Stimulated activated CD8-positive, alpha-beta memory T cell treated with anti-CD3 and anti-CD28 coated beads, Interleukin-4, amount 100 ng/mL, for 24 hours (primary cell): ENCODE data around the gene GPSM1.

ENCODE experiments used
- DNase-seq: peaks from one replicate; pipeline ENCODE4 v3.0.0-alpha.2; 2020; ENCODE audit warnings: low read depth

GPSM1 gene

DNA sequence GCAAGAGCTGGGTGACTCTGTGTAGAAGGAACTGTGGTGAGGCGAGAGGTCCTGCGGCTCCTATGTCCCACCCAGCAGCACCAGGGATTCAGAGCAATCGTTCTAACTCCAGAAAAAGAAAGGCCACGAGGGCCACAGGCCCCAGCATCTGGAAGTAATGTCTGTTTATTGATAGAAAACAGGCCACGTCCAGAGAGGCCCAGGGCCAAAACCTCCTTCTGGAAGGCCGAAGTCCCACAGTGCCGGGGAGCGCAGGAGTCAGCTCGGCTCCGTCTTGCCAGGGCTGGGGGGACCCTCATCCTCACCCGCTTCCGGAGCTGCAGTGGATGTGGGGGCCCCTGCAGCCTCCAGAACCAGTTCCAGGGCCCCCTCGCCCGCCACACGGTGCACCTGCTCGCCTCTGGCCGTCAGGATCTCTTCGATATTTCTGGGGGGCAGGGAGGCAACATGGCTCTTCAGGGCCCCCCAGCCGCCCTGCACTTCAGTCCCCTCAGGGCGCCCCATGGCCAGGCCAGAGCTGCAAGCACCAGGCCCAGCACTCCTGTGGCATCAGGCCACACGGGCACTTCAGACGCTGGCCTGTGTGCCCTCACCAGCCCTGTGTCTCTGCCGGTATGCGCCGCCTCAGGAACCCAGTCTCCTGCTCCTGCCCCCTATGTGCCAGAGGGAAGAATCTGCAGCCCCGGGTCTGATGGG, 34.6 kb downstream of the GPSM1 start:
- no peak for DNase-seq

GRCh38 chr9:136362450-136362784, 35.1 kb downstream of the GPSM1 start:
- DNase-seq, result no peak

DNA sequence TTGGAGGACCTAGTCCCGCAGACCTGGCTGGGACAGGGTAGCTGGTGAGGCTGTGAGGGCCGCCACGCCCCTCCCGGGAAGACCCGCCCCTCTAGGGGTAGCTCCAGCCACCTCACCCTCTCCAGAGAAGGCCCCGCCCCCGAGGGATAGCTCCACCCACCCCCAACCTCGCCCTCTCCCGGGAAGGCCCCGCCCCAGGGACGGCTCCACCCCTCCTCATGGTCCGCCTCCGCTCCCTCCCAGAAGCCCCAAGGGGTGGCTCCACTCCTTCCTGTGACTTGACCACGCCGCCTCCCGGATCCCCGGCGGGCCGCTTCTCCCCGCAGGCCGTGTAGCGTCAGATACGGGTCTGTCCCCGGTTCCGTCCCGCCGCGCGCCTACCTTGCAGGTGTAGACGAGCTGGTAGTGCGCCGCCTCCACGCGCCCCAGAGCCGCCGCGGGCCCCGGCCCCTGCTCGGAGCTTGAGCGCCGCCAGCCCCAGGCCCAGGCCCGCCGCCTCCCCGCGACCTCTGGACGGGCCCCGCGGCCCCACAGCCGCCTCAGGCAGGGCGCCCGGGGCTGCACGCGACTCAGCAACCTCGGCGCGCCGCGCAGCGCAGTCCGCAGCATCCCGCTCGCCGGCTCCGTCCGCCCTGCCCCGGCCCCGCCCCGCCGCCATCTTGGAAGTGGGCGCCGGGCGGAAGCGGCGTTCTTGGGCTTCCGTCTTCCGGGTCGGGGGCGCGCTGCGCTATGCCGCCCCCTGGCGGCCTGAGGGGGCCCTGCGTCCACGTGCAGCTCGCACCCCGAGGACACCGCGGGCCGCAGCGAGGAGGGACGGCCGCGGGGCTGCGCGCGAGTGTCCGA, 36.0 kb downstream of the GPSM1 start, which contains the start of gene DNLZ:
DNLZ (minus strand) TSS at position 639 of the 843 bp plus-strand sequence; CDS start at position 609, 30 bp downstream.
- peak; percentile 93 for DNase-seq

- no peak for DNase-seq
Measured at GRCh38 chr9:136363949-136364748, 36.8 kb downstream of the GPSM1 start.

- no peak for DNase-seq
Measured at GRCh38 chr9:136364942-136365774, 37.8 kb downstream of the GPSM1 start.

DNA sequence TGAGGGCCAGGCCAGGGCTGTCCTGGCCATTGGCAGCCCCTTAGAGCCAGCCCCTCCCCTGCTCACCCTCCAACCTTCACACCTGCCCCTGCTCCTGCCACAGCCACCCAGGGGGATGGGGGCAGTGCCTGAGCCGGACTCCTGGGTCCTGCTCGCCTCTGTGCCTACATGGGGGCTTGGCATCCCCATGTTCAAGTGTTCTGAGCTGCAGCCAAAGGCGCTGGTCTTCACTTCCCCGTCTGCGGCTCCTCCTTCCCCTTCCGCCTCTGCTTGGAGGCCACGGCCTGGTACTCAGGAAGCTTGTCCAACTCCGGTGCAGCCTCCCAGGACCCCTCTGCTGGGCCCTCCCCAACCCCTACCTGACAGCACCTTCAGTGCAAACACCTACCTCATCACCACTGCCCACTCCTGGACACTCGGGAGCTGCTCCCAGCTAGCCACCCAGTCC, 38.5 kb downstream of the GPSM1 start:
- no peak for DNase-seq

GRCh38 chr9:136366826-136367225, 39.5 kb downstream of the GPSM1 start:
- no peak for DNase-seq

GRCh38 chr9:136367296-136368145, 40.2 kb downstream of the GPSM1 start:
- no peak for DNase-seq

DNA sequence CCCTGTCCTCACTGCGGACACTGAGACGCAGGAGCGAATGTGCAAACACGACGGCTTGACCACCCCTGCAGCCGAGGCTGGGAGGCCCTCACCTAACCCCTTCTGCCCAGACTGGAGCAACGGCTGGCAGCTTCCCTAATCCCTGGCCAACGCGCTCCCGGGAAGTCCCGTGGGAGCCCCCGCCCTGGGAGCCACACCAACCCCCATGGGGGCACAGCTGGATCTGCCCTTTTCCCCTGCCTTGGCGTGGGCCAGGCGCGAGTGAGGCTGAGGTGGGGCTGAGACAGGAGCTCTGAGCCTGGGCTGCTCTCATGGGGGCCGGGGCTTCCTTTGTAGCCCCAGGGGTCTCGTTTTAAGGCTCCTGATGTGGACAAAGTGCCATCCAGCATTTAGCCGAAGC, 40.9 kb downstream of the GPSM1 start:
- DNase-seq, result no peak

DNA sequence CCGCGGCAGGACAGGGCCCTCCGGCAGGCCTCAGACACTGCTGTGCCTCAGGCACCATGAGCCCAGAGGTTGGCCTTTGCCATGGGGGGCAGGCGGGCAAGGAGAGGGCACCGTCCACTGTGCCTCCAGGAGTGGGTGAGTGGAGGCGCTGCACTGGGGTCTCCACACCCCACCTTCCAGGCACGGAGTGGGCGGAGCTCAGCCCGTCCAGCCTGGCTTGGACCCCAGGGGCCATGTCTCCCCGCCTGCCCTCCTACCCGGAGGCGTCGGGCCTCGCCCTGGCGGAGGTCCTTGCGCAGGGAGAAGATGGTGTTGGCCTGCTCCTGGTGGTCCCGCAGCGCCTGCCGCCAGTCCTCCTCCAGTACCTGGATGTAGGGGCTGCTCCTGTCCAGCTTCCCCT, 42.7 kb downstream of the GPSM1 start:
- no peak for DNase-seq

- no peak for DNase-seq
Measured at GRCh38 chr9:136370687-136371532, 43.6 kb downstream of the GPSM1 start.

DNA sequence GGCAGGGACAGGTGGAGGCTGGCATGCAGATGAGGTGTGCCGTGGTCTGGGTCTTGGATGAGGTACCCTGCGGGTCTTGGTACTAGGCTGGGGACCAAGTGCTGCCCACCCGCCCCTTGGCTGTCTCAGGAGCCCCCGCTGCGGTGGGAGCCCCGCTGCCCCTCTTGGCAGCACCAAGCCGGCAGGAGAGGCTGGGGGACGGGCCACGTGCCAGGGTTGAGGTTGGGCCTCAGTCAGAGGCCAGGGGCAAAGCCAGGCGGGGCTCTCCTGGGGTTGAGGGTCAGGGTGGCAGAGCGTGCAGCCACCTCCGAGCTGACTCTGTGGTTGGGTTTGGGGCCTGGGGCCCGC, 44.2 kb downstream of the GPSM1 start:
- DNase-seq, result no peak

DNA sequence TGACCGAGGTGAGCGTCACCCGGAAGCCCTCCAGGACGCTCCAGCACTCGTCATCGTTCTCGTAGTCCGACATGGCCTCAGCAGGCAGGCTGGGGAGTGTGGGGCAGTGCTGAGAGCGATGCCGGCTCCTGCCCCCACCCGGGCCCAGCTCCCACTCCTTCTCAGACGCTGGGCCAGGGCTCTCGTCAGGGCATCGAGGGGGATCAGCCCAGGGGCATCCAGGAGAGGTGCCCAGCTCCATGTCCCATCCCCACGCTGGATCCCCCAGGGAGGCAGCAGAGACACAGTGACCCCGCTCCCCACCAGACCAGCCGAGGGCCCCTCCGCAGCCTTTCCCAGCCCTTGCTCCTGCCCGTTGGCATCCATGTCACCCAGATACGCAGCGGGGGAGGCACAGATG, 44.7 kb downstream of the GPSM1 start:
- no peak for DNase-seq

GRCh38 chr9:136372561-136373299, 45.4 kb downstream of the GPSM1 start:
- DNase-seq, result no peak

DNA sequence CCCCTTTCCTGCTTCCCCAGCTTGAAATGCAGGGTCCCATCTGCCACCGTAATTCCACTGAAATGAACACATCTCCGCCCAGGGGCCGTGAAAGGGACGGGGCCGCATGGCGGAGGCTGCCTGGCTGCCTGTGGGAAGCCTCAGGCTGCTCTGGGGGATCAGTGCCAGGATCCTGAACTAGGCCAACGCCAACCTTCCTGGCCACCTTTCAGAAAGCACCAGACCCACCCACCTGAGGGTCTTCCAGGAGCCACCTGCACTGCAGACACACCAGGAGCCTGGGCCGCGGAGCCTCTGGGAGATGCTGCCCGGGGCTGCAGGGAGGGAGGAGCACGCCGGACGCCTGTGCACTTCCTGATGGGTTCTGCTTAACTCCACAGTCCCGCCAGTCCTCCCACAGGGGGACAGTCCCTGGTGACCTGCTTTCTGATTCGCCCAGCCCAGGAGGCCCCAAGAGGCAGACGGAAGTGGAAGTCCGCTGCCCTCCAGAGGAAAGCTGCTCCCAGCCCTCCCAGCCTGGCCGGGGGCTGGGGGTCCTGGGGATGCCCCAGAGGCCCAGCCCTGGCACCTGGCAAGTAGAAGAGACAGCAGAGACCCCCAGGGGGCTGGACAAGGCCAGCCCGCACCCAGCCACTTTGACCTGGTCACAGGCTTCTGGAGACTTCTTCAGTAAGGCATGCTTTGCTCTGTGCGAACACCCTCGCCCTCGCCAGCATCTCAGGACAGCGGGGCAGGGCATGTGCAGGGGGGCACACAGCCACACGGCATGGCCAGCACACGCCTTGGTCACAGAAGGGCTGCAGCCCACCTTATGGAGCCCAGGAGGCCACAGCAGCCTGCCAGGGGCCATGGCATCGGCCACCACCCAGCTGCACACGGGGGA, 46.2 kb downstream of the GPSM1 start, which contains the start of gene CARD9:
CARD9 (minus strand) TSS at position 370 of the 883 bp plus-strand sequence. CDS start 1,591 bp downstream, outside the sequence.
- DNase-seq, result no peak

- DNase-seq, result no peak
Measured at GRCh38 chr9:136374183-136374575, 46.8 kb downstream of the GPSM1 start.

DNA sequence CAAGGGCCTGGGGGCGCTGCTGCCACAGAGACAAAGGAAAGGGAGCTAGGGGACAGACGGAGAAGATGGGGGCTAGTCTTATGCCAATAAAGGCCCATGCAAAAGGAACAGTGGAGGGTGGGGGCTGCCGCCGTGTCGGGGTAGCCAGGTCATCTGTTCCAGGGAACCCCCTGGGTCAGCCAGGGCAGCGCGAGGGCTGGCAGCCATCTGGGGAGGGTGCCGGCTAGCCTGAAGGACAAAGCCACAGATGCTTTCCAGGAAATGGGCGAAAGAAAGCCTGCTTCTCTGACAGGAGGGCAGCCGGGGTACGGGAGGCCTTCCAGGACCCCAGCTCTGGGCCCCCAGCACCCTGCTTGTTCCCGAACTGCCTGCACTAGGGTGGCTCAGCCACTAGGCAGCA, 47.8 kb downstream of the GPSM1 start:
- no peak for DNase-seq

DNA sequence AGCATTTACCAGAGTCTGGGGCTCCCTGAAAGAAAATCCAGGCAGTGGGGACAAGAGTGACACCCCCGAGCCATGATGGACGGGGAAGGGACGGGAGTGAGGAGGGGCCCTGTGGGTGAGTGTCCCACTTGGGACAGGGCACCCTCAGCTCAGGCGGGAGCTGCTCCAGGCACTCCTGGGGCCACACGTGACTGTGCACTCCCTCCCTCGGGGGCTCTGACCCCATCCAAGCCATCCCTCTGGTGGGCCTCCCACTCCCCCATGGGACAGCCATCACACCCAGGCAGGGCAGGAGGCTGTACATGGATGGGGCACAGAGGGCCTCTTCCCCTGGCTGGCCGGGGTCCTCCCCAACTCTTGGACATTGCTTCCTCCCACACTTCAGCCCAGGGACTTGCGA, 49.1 kb downstream of the GPSM1 start:
- DNase-seq, result no peak
